Measurements from ENCODE around the gene MYT1. TPM values are rescaled to one million over a fixed set of nuclear protein-coding genes. Genes with fewer than 3 reads are reported as not detected.

Gene MYT1
- total RNA-seq, 2 donors from 2014 or later = 0.27 to 0.74 TPM

GRCh38 chr20:64238115-64238825 lies 74.0 kb downstream of the MYT1 start:
- 72% methylated on average over 11 of the region's 11 CpGs for WGBS
- TF ChIP-seq CTCF (IDR thresholded peaks at IDR 0.05) (no peak), POLR2A (IDR thresholded peaks at IDR 0.05) (no peak), POLR2AphosphoS5 (IDR thresholded peaks at IDR 0.05) (peak; percentile 52)
- Histone ChIP-seq H3K36me3 (no peaks in the 10 kb centered on the region), H3K4me3 (no peak overlapping the region), H3K27ac (no peak overlapping the region), H3K27me3 (replicated peaks; ENCODE audit: insufficient read depth) (no peaks in the 10 kb centered on the region), H3K9me3 (no peaks in the 10 kb centered on the region), H3K4me1 (replicated peaks) (no peaks in the 10 kb centered on the region)
- intact Hi-C loops (cut with DNase I) = no loop called here
- DNase-seq (ENCODE audit: low spot score) = peak; percentile 57

- no peaks in the 10 kb centered on the region for H3K9me3 ChIP-seq
- no peaks in the 10 kb centered on the region for H3K36me3 ChIP-seq
- DNase-seq (ENCODE audit: low spot score) = no peak
- TF ChIP-seq POLR2A (IDR thresholded peaks at IDR 0.05) = no peak
- TF ChIP-seq POLR2AphosphoS5 (IDR thresholded peaks at IDR 0.05) = no peak
- TF ChIP-seq CTCF (IDR thresholded peaks at IDR 0.05) = no peak
- WGBS = 77% methylated on average over 7 of the region's 7 CpGs
- H3K27ac ChIP-seq = no peak overlapping the region
- H3K4me1 ChIP-seq (replicated peaks) = no peaks in the 10 kb centered on the region
- no peak overlapping the region for H3K4me3 ChIP-seq
- H3K27me3 ChIP-seq (replicated peaks; ENCODE audit: insufficient read depth) = no peaks in the 10 kb centered on the region
- intact Hi-C loops (cut with DNase I) = no loop called here
Measured at GRCh38 chr20:64238851-64239387, 74.7 kb downstream of the MYT1 start.

- no peaks in the 10 kb centered on the region for H3K9me3 ChIP-seq
- no peaks in the 10 kb centered on the region for H3K36me3 ChIP-seq
- intact Hi-C loops (cut with DNase I) = no loop called here
- no peak overlapping the region for H3K4me3 ChIP-seq
- no peak for DNase-seq (ENCODE audit: low spot score)
- H3K27me3 ChIP-seq (replicated peaks; ENCODE audit: insufficient read depth) = no peaks in the 10 kb centered on the region
- H3K4me1 ChIP-seq (replicated peaks) = no peaks in the 10 kb centered on the region
- WGBS = 91% methylated on average over 18 of the region's 19 CpGs
- TF ChIP-seq CTCF (IDR thresholded peaks at IDR 0.05) (no peak), POLR2A (IDR thresholded peaks at IDR 0.05) (no peak), POLR2AphosphoS5 (IDR thresholded peaks at IDR 0.05) (no peak)
- H3K27ac ChIP-seq = no peak overlapping the region
Measured at GRCh38 chr20:64239449-64240242, 75.4 kb downstream of the MYT1 start.

GRCh38 chr20:64240243-64241015 lies 76.2 kb downstream of the MYT1 start:
- Histone ChIP-seq H3K9me3 (no peaks in the 10 kb centered on the region), H3K4me3 (no peak overlapping the region), H3K27me3 (replicated peaks; ENCODE audit: insufficient read depth) (no peaks in the 10 kb centered on the region), H3K27ac (no peak overlapping the region), H3K4me1 (replicated peaks) (no peaks in the 10 kb centered on the region), H3K36me3 (no peaks in the 10 kb centered on the region)
- TF ChIP-seq CTCF (IDR thresholded peaks at IDR 0.05) (no peak), POLR2AphosphoS5 (IDR thresholded peaks at IDR 0.05) (no peak), POLR2A (IDR thresholded peaks at IDR 0.05) (no peak)
- no peak for DNase-seq (ENCODE audit: low spot score)
- intact Hi-C loops (cut with DNase I) = no loop called here
- WGBS = 94% methylated on average over 26 of the region's 26 CpGs
